Stimulated activated CD4-positive, alpha-beta T cell treated with anti-CD3 and anti-CD28 coated beads, Interleukin-4, amount 100 ng/mL, for 4 hours (primary cell): ENCODE measurements around the gene SAMD13.
A peak's percentile ranks its signal among the peaks of the same experiment; 100 is the strongest.

Experiments used
- DNase-seq, 2 experiments: peaks; one replicate each; pipeline ENCODE4 v3.0.0-alpha.2; 2020

Gene SAMD13, protein sequence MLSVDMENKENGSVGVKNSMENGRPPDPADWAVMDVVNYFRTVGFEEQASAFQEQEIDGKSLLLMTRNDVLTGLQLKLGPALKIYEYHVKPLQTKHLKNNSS

DNA sequence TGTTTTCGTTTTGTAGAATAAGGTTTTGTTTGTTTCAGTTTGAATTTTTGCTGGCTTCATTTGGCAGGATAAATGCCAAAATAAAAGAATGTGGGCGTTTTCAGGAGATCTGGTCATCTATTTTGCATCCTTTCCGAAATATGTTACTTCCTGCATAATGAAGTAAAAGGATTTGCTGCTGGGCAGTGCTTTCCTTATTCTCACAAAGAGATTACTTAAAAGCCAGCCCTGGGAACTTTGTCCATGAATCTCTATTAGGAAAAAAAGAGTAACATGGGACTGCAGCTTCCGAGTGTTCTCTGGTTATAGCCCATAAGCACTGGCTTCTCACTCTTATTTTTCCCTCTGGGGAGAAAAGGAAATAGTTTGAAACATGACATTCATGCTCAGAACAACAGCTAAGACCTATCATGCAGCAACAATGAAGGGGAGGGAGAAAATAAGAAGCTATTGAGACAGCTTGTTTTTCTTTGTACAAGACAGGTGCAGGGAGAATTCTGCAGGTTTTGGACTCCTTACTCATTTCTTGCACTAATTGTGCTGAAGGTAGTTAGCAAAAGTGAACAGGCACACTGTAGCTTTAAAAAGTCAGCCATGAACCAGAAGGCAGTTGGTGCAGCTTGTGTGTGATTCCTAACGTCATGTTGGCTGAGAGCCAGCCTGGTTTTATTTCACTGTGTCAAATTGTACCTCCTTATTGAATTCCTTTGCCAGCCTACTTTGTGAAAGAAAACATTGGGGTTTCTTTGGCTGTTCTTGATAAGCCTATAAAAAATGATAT lies at the start of gene SAMD13:
Gene SAMD13 (plus strand): TSS at position 705 of the 781 bp plus-strand sequence. CDS start 1,527 bp downstream, outside the sequence.
- DNase-seq, result peak in 1 of 2 experiments; percentile 10

- no peak for DNase-seq
Measured at GRCh38 chr1:84253036-84253435, 48.5 kb upstream of the SAMD13 start.

GRCh38 chr1:84253891-84254290 lies 47.6 kb upstream of the SAMD13 start:
- no peak for DNase-seq

DNA sequence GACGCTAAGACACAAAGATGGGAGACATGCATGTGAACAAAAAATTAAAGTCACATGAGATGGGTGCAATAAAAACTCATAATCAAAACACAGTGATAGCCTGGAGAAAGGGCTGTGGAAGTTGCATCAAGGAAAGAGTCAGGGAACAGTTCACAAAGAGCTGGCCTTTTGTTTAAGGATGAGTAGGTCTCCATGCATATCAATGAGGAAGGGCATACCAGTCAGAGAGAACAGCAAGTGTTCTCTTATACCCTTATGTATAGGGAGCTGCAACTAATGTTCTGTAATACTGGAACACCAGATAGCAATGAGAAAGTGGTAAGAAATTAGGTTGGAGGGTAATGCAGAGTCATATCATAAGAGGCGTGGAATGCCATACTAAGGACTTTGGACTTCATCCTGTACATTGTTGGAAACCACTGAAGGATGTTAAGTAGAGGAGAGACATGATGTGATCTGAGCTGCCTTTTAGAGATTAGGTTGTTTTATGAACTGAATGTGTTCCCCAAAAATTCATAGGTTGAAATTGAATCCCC lies 46.7 kb upstream of the SAMD13 start:
- no peak for DNase-seq

DNA sequence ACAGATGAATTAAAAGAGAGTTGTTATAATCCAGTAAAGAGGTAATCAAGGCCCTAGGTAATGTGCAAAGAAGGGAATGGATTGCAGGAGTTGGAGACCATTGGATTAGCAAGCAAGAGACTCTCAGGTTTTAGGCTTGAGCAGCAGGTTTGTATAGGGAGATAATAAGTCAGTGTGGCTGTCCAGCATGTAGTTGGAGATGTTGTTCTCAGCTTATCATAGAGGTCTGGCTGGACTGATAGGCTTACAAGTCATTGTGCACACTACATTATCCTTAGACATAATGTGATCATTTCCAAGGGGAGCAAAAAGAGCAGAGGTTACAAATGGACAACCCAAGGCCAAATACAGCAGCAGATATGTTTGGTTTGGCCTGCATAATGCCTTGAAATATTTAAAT lies 45.9 kb upstream of the SAMD13 start:
- no peak for DNase-seq

- no peak for DNase-seq
Measured at GRCh38 chr1:84257617-84258016, 43.9 kb upstream of the SAMD13 start.

- DNase-seq, result no peak
Measured at GRCh38 chr1:84259376-84259775, 42.1 kb upstream of the SAMD13 start.

GRCh38 chr1:84259989-84260388 lies 41.5 kb upstream of the SAMD13 start:
- DNase-seq, result no peak

DNA sequence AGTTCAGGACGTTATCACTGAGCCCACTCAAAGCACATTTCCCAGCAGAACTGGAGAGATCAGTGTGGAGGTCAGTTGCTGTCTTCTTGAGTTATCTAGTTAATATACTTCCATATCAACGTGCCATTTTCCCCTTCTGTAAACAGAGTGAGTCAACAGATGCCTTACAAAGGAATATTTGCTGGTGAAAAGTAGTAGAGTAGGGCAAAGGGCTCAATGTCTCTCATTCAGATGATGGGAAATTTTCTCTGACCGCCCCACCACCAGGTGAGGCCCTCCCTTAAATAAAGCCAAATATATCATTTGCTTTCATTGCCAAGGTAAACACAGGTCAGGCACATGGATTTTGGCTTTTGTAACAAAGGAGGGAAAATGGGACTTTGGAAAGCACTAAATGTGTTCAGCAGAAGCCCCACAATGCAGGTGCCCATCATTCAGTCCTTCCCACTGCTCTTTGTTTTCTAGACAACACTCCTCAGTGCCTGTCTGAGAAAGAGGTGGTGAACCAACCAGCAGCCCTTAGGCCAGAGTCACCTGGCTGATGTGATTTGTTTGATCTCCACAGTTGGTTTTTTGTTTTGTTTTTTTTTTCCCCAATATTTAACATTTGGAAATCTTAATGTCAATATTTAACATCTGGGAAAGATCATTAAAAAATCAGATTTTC lies 40.5 kb upstream of the SAMD13 start:
- no peak for DNase-seq

DNA sequence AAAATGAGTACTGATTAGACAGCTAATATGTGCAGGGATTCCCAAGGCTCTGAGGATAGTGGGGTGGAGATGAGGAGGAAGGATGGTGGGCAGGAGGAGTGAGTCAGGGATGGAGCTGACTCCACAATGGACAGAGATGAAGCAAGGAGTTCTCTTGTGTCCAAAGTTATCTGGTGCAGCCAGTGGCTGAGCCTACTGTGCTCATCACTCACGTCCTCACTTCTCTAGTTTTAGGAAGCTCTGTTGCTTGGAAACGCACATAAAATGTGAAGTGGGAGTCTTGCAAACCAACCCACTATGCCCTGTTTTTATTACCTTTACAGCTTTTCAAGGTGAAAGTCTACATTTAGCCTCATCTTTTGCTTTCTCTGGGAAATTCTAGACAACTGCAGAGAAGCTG lies 36.5 kb upstream of the SAMD13 start:
- DNase-seq, result no peak

GRCh38 chr1:84265867-84266266 lies 35.6 kb upstream of the SAMD13 start:
- no peak for DNase-seq

- no peak for DNase-seq
Measured at GRCh38 chr1:84266748-84267147, 34.8 kb upstream of the SAMD13 start.

DNA sequence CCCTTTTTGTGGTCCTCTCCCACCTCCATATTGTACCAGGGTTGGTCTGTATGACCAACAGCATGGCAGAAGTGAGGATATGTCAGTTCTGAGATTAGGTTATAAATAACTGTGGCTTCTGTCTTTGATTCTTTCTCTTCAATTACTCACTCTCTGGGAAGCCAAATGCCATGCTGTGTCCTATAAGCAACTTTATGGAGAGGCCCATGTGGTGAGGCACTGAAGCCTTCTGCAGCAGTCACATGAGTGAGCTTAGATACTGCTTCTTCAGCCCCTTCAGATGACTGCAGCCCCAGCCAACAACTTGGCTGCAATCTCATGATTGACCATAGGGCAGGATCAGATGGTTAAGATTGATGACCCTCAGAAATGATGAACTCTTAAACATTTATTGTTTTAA lies 34.0 kb upstream of the SAMD13 start:
- DNase-seq, result no peak

DNA sequence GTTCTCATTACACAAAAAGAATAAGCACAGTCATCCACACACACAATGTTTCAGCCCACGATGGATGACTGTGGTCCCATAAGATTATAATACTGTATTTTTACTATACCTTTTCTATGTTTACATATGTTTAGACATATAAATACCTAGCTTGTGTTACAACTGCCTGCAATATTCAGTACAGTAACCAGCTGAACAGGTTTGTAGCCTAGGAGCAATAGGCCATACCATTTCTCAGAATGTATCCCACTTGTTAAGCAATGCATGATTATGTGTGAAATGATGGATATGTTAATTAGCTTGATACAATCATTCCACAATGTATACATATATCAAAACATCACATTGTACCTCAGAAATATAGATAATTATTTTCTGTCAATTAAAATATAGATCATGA lies 33.2 kb upstream of the SAMD13 start:
- DNase-seq, result no peak

- DNase-seq, result no peak
Measured at GRCh38 chr1:84269306-84269705, 32.2 kb upstream of the SAMD13 start.

DNA sequence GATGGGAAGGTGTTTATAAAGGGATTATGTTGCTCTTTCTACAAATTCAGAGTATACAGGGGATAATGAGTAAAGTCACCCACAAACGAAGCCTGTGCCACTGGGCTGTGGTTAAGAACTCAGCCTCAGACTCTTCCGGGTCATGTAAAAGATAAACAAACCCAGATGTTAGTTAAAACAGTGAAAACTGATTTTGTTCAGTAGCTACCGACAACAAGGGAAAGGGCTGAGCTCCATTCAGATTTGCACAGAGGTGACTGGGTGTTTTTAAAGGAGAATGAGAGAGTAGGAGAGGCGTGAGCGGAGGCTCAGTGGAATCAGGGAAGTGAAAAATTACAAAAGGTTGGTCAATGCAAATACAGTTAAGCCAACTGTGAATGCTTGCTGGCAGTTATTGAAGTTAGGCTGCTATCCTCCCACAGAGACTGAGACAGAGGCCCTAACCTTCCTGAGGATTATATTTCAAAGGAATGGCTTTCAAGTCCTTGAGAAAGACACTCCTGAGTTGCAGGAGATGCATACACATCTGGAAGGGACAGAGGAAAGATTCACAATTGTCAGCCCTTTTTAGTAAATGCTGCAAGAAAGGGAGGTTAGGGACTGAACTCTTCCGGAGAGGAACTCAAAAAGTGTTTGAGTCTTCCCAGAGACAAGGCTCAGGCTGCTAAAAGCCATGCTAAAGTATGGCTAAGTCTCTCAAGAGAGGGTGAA lies 29.9 kb upstream of the SAMD13 start:
- no peak for DNase-seq

DNA sequence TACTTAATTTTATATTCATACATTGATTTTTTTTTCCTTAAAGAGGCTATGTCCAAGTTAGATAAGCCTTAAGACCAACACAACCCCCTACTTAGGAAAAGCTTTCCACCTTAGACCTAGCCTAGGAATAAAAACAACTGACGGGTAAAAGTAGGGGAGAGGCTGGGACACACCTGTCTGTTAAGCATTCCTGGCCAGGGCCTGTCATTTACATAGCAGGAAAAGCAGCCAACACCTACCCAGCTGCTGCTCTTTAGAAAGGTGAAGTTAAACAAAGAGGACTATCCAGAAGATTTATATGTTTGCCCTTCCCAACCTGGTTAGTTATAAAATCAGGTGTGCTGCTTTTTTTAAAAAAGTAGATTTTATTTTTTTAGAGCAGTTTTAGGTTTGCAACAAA lies 29.1 kb upstream of the SAMD13 start:
- DNase-seq, result no peak

DNA sequence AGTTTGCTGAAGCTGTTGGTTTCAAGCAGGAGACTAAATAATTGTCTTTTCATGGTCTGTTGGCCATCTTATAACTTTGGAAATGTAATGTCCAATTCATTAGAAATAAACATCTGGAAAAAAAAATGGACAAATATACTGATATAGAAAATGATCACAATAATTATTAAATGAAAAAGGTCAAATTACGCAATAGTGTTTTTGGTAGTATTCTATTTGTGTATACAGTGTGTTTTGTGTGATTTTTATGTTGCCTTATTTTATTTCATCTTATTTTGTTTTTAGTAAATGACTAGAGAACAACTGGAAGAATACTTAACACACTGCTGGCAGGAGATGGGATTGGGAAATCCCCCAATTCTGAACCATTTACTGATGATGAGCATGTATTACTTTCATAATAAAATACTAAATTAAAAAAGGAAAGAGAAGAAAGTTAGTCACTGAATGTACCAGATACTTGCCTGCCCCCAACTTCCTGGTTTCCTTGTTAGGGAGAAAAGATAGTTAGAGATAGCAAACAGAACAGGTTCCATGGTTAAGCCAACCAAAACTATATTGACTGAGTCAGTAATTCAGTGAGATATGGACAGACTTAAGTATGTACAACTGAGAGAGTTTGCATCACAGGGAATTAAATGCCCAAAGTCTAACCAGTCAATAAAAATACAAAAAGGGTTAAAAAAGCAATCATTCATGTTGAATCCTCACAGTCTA lies 24.0 kb upstream of the SAMD13 start:
- no peak for DNase-seq

- no peak for DNase-seq
Measured at GRCh38 chr1:84278905-84279304, 22.6 kb upstream of the SAMD13 start.

DNA sequence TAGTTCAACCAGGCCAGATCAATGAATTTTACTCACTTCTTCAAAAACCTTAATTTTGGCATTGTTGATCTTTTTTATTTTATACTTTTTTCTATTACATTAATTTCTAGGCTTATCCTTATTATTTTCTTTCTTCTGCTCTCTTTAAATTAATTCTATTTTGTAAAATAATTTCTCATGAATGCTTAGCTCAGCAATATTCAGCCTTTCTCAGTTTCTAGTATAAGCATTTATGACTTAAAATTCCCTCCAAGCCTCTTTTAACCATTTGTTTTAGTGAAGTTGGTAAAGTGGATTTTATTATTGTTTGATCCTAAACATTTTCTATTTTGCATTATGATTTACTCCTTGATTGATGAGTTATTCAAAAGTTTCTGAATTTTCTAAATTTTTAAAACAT lies 20.6 kb upstream of the SAMD13 start:
- DNase-seq, result no peak

DNA sequence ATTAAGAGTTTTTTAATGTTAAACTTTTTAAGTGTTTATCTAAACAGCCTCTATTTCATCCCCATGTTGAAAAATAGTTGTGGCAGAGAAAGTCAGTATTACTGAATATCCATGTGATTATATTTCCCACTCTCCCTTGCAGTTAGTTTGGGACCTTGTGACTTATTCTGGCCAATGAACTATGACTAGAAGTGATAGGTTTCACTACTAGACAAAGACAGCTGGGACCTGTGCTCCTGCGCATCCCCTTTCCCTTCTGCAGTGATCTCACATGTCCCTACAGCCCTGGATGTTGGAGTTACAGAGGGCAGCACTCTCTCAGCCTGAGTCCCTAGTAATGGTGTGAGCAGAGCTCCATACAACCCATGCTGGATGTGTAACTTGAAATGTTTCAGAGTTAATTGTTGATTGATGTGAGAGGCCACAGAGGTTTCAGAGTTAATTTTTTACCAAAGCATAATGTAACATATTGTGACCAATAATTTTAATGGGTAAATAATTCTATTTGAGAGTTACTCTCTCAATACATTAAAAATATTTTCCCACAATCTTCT lies 18.7 kb upstream of the SAMD13 start:
- no peak for DNase-seq

DNA sequence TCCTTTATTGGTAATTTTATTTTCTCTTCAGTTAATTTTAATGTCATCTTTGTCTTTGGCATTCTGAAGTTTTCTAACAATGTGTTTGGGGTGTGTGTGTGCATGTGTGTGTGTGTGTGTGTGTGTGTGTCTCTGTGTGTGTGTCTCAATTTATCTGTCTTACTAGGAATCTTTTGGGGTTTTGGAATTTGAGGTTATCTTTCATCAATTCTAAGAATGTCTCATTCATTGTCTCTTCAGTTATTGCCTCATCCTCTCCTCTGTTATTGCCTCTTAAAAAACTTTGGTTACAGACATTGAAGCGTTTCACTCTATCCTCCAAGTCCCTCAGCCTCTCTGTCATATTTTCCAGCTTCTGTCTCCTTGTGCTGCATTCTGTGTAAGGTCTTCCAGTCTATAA lies 18.1 kb upstream of the SAMD13 start:
- DNase-seq, result no peak
